ENCODE data around the gene NDUFA13.
A peak's percentile ranks its signal among the peaks of the same experiment; 100 is the strongest.

Gene NDUFA13

DNA sequence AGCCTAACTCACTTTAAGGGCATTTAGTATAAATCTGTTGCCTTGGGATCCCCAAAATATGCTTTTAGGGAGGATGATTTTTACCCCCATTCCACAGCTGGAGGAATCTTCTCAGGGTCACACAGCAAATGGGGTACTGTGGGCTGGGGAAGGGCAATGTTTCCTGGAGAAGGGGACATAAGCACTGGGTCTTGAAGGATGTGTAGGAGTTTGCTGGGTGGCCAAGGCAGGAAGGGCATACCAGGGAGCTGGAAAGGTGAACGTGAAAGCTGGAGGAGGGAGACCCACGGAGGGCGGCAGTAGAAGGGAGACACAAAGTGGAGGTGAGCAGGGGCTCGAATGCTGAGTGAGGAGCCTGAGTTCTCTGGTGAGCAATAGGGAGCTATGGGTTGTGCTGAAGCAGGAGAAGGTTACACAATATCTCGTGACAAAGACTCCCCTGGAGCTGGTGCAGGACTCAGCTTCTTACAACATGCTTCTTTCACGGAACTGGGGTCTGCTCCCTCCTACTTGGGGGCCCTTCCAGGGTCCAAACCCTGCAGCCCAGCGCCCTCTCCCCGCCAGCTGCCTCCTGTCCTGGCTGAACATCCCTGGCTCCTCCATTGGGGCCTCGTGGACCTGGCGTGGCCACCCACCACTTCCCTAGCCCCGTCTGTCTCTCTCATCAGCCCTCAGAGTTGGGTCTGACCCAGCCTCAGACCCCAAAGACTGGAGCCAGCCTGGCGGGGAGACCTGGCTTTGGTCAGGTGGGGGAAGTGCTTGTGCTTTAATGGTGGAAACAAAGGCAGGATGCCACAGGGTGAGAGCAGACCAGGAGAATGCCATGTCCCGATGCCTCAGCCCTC lies 33.1 kb downstream of the NDUFA13 start:
- no peak for DNase-seq (ENCODE audit: low spot score)

GRCh38 chr19:19549804-19550464 lies 33.9 kb downstream of the NDUFA13 start:
- no peak for DNase-seq (ENCODE audit: low spot score)

- DNase-seq (ENCODE audit: low spot score), result no peak
Measured at GRCh38 chr19:19550485-19550929, 34.5 kb downstream of the NDUFA13 start.

DNA sequence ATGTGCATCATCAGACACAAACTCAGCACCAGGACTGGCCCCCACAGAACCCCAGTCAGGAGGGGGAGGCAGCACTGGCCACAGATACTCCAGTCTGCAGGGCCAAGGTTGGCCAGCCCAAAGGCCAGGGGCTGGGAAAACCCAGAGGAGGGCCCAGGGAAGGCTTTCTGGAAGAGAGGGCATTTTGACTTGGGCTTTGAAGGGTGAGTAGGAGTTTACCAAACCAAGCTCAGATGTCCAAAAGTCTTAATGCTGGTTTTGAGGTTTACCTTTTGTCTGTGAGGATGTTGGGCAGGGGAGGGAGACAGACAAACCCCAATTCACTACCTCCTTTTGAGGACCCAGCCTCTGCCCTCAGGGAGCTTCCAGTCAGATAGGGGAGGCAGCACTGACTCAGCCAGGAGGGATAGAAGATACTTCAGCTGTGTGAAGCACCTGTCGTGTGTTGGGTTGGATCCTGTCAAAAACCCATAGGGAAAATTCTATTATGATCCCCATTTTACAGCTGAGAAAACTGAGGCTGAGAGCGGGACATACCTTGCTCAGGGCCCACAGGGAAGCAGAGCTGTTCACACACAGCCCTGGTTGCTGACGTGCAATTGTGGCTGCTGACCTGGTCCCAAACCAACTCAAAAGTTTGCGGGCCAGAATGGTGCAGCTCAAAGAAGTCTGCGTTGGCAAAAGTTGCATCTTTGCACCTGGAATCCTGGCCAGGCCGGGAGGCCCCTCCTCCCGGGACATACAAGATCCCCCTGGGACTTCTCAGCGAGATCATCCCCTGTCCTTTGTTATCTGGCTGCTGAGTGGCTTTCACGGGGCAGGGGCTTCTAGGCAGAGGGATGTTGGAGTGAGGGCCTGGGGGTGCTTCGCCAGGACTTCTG lies 35.2 kb downstream of the NDUFA13 start:
- DNase-seq (ENCODE audit: low spot score), result no peak

DNA sequence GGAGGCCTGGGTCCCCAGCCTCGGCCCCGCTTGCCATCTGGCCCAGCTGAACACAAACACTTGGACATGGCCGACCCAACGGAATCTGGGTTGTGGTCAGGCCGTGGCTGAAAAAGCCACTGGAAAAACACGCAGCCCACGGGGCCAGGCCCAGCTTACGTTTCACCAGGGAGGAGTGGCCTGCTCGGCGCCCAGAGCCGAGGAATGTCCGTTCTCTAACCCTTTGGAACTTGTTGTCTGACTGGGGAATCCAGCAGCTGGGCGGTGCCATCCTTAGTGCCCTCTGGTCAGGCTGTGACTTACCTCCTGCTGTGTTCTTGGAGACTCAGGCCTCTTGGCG lies 35.8 kb downstream of the NDUFA13 start:
- no peak for DNase-seq (ENCODE audit: low spot score)

DNA sequence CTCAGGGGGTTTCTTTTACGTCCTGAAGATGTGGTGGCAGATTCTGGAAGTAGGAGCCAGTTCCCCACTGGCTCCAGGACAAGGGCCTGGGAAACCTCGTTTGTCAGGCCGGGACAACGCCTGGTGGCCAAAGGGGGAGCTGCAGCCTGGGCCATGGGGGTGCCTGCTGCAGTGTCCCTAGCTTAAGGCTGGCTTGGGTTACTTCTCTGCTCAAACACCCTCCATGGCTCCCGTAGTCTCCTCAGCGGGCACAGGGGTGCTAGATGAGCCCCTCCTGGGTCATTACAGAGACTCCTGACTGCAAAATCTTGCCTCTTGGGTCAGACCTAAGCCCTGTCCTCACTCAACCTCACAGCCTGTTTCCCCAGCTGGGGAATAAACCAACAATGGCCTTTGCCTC lies 36.8 kb downstream of the NDUFA13 start:
- peak; percentile 98 for DNase-seq (ENCODE audit: low spot score)

- no peak for DNase-seq (ENCODE audit: low spot score)
Measured at GRCh38 chr19:19553670-19554069, 37.6 kb downstream of the NDUFA13 start.

DNA sequence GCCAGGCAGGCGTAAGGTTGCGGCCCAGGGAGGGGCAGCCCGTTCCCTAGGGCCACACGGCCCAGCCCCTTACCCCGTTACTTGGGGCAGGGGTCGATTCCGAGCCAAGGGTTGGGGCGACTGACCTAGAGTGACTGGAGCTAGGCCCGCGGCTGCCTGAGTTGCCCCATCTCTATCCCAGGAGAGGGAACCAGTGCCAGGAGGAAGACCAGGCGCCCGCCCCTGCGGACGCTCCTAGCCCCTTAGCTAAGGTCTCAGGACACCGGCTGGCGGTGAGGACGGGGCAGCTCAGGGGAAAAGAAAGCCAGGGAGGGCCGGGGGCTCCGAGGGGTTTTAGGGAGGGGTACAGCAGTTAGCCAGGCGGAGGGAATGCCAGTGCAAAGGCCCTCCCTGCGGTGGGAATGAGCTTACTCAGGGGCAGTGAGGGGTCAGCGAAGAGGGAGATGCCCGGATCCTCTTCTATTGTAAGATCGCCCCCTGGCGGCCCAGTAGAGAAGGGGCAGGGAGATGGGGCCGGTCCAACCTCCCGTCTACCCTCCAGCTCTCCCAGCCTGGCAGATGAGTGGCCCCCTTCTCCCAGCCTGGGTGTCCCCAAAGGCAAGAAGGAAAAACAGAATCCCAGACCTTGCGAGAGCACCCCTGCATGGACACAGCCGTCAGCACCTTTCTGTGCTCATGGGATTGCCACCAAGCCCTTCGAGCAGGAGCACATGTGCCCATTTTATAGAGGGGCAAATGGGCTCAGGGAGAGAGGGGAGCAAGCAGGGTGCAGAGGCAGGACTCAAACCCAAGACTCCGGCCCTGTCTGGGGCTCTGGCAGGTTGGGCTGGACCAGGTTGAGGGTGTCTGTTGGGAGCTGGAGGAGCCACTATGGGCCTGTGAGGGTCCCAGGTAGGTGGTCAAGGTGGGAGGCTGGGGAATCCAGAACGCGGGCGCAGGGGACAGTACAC lies 38.3 kb downstream of the NDUFA13 start:
- no peak for DNase-seq (ENCODE audit: low spot score)

- DNase-seq (ENCODE audit: low spot score), result no peak
Measured at GRCh38 chr19:19558055-19558454, 42.0 kb downstream of the NDUFA13 start.

DNA sequence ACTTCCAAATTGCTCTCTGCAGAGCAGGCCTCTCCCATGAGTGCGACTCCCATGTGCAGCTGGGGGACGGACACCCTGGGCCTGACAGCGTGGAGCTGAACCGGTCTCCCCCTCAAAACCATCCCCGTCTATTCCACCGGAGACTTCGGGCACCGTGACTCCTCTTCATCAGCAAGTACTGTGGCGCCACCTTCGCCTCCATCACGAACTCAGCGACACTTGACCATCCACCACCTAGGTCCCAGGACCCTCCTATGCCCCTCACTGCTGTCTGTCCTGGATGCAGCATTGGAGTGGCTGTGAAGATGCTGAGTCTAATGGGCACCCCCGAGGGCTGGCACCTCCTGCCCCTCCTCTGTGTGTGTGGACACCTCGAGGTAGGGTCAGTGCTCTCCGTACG lies 42.6 kb downstream of the NDUFA13 start:
- DNase-seq (ENCODE audit: low spot score), result no peak

- DNase-seq (ENCODE audit: low spot score), result no peak
Measured at GRCh38 chr19:19559931-19560330, 43.9 kb downstream of the NDUFA13 start.

GRCh38 chr19:19561946-19562664 lies 46.1 kb downstream of the NDUFA13 start:
- DNase-seq (ENCODE audit: low spot score), result no peak

DNA sequence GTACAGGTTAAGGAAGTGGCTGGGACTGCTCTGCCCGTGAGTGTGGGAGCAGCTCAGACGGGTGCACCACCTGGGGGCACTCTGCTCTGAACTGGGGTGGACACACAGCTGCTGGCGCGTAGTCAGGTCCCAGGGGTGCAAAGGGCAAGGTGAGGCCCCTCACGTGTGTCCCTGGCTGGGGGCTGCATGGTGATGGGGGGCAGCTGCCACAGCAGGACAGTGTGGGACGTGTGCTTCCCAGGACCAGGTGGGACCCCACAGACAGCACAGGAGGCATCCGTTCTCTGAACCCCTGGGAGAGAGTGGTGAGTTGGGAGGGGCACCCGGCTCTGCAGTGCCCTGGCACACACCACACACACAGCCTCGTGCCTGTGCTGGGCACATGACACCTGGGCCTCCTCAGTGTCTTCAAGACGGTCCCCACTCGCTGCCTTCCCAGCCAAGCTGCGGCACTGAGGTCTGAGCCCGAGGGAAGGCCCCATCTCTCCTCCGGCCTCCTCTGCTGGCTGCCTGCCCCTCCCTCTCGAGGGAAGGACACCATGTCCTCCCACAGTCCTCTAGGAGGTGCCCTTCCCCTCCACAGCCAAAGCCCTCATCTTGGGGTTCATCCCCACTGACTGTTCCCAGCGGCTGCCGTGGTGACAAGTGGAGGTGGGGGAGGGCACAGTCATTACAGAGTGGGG lies 46.8 kb downstream of the NDUFA13 start:
- peak; percentile 8 for DNase-seq (ENCODE audit: low spot score)

GRCh38 chr19:19563348-19563848 lies 47.4 kb downstream of the NDUFA13 start:
- DNase-seq (ENCODE audit: low spot score), result no peak

DNA sequence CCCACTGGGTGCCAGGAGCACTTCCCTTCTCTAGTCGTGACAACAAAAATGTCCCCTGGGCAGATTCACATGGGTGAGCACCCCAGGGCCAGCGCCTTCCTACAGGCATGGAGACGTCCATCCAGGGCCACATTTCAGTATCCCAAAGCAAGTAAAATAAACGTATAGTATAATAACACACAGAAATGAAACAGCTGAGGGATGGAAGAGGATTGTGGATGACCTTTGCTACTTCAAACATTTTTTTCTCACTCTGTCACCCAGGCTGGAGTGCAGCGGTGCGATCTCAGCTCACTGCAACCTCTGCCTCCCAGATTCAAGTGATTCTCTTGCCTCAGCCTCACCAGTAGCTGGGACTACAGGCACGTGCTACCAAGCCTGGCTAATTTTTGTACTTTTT lies 50.3 kb downstream of the NDUFA13 start:
- no peak for DNase-seq (ENCODE audit: low spot score)

DNA sequence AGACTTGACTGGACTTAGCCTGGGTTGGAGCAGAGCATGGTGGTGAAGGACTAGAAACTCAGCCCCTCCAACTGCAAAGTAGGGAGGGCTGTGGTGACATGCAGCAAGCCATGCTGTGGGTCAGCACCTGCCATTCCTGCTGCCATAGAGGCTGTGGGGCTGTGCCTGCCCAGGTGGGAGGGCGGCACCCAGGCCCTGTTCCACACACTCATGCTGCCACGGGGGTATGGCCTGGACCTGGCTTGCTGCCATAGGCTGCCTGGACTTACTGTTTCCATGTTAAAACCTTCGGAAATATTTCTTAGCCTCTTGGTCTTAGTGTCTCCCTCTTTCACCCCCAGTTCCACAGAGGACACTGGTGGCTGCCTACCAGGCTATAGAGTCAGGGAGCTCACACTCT lies 51.4 kb downstream of the NDUFA13 start:
- DNase-seq (ENCODE audit: low spot score), result no peak

GRCh38 chr19:19568802-19569756 lies 53.1 kb downstream of the NDUFA13 start:
- DNase-seq (ENCODE audit: low spot score), result no peak

DNA sequence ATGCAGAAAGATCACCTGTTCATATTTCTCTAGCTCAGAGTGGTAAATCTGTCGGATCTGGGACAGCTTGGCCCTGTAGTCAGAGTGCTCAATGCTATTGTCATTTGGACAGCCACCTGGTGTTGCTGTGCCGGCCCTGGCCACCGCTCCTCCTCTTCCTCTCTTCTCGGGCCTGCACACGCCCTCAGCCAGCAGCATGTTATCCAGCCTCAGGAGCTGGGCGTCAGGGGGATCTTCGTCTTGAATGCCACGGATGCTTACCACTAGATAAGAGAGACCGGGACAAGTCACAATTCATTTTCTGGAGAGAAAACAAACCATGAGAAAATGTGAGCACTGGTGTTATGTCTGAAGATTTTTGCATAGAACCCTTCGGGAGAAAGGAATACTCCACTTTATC lies 54.5 kb downstream of the NDUFA13 start:
- DNase-seq (ENCODE audit: low spot score), result no peak
